Measurements from ENCODE around the gene UTP14A.

- TF ChIP-seq CTCF (IDR thresholded peaks at IDR 0.05 in 8 of 11, conservative IDR thresholded peaks at IDR 0.05 in 3 of 11) (no peak), POLR2A (IDR thresholded peaks at IDR 0.05) (no peak), POLR2AphosphoS5 (IDR thresholded peaks at IDR 0.05) (no peak)
Measured at GRCh38 chrX:129908636-129909035, 2.7 kb downstream of the UTP14A start.
